CD4-positive, alpha-beta T cell (primary cell): ENCODE measurements around the gene LDLRAP1. TPM values are rescaled to one million over a fixed set of nuclear protein-coding genes. Genes with fewer than 3 reads are reported as not detected.
A peak's percentile ranks its signal among the peaks of the same experiment; 100 is the strongest.

Experiments
- ATAC-seq: fragments of 200-7000 bp; cut with Tn5 transposase; one replicate; pipeline ENCODE4 v1.10.0; 2022; ENCODE audit warnings: mild to moderate bottlenecking; ENCODE audit not compliant: poor library complexity
- CTCF ChIA-PET: fragments of 350-600 bp; sonication (Branson Sonifier 250); formaldehyde crosslinking; loops from one replicate; lab custom pipeline; 2021; ENCODE audit warnings: antibody characterized with exemption, inconsistent platforms; lab: Charles Lee
- POLR2A ChIA-PET: fragments of 350-600 bp; sonication (Branson Sonifier 250); formaldehyde crosslinking; loops from one replicate; lab custom pipeline; 2021; ENCODE audit warnings: antibody characterized with exemption, inconsistent platforms; lab: Charles Lee
- DNase-seq, 14 experiments: peaks; one replicate each; pipeline ENCODE4 v3.0.0-alpha.2; 2013 to 2020; ENCODE audit warnings: mixed read lengths in 2 of 14
- H3K27ac ChIP-seq, 2 donors: one replicate each; pipeline versions ENCODE4 v1.5.1 to v1.7.0; 2013; ENCODE audit warnings: low read length in 2 of 2, low read depth in 1 of 2, mild to moderate bottlenecking in 1 of 2
- H3K27me3 ChIP-seq, 2 experiments: 1 replicate in 1 of 2; 2 replicates in 1 of 2; pipeline versions ENCODE4 v1.6.1 to v1.7.0; 2013; ENCODE audit warnings: low read length in 2 of 2, control low read depth in 1 of 2, mild to moderate bottlenecking in 1 of 2, moderate library complexity in 1 of 2; ENCODE audit not compliant: insufficient read depth in 2 of 2, control insufficient read depth in 1 of 2
- H3K36me3 ChIP-seq: one replicate; pipeline ENCODE4 v1.6.1; 2013; ENCODE audit warnings: low read length, control low read depth; ENCODE audit not compliant: insufficient read depth
- H3K4me1 ChIP-seq: one replicate; pipeline ENCODE4 v1.6.1; 2013; ENCODE audit warnings: low read length, control low read depth; ENCODE audit not compliant: insufficient read depth
- H3K4me3 ChIP-seq: one replicate; pipeline ENCODE4 v1.5.1; 2013; ENCODE audit warnings: mild to moderate bottlenecking, low read length, moderate library complexity
- H3K9me3 ChIP-seq, 2 experiments: 1 replicate in 1 of 2; 2 replicates in 1 of 2; pipeline versions ENCODE4 v1.6.1 to v1.7.0; 2013; ENCODE audit warnings: low read length in 2 of 2, mild to moderate bottlenecking in 2 of 2, control low read depth in 1 of 2, moderate library complexity in 1 of 2; ENCODE audit not compliant: control insufficient read depth in 1 of 2, insufficient read depth in 1 of 2
- H3K27ac Mint-ChIP-seq: one replicate; pipeline ENCODE4 v1.8.0; 2020; ENCODE audit warnings: mixed read lengths
- H3K27me3 Mint-ChIP-seq: one replicate; pipeline ENCODE4 v1.8.0; 2021; ENCODE audit warnings: mixed read lengths
- H3K36me3 Mint-ChIP-seq: one replicate; pipeline ENCODE4 v1.8.0; 2021; ENCODE audit warnings: low read depth, mixed read lengths
- H3K4me1 Mint-ChIP-seq: one replicate; pipeline ENCODE4 v1.8.0; 2021; ENCODE audit warnings: low read depth, mixed read lengths
- H3K4me3 Mint-ChIP-seq: one replicate; pipeline ENCODE4 v1.8.0; 2020; ENCODE audit warnings: mild to moderate bottlenecking, mixed read lengths
- H3K9me3 Mint-ChIP-seq: one replicate; pipeline ENCODE4 v1.8.0; 2020; ENCODE audit warnings: mixed read lengths
- intact Hi-C, 2 experiments: fragments of 100-400 bp; cut with DNase I in 1 of 2; cut with micrococcal nuclease in 1 of 2; formaldehyde crosslinking; loops; one replicate each; pipeline versions ENCODE4 v1.15.1 to v1.9.0; 2023 to 2025; cut with DNase I, micrococcal nuclease
- total RNA-seq, 174 experiments: library from RNA in 2 of 174; stranded (reverse) in 2 of 174; gene quantifications; one replicate each; pipeline ENCODE4 v1.2.3 and lab custom pipeline; 2021 to 2026
- TF ChIP-seq, protein P1 (sequence below): fragments of 200-600 bp; IDR thresholded peaks from one replicate; pipeline ENCODE4 v1.8.0; 2022; ENCODE audit warnings: antibody characterized with exemption, mild to moderate bottlenecking

The LDLRAP1 gene
- total RNA-seq, 2 experiments from 2014 or later, result 70.5 to 73.5 TPM

DNA sequence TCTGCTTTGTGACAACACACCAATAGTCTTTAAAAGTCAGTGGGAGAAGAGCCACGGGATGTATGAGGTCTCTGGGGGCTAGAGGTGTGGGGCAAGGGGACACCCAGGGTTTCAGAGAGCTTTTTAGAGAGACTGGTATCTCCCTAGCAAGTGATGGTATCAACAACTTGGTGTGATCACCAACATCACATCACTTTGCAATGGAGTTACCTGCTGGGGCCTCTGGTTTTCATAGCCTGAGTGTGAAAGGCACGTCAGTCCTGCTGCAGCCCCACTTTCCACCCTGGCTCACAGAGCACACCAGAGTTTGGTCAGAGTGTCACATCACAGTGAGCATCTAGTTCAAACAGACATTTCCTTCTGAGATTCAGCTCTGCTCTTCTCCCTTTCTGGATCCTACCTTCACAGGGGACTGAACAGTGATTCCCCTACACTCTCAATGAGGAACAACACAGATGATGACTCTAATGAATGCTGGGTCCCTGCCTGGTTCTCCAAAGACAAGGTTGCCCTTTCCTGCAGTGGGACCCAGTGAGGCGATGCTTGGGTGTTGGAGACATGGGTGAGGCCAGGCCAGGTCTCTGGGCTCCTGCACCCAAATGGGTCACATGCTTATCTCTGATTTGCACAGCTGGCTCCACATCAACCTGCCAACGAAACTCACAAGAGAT lies 71.2 kb downstream of the LDLRAP1 start:
- Mint-ChIP-seq H3K27ac (peak overlapping the region; percentile 78), H3K9me3 (no peaks in the 10 kb centered on the region), H3K4me3 (peak overlapping the region; percentile 90), H3K27me3 (no peaks in the 10 kb centered on the region), H3K36me3 (peaks cover 15% of the 10 kb centered on the region), H3K4me1 (peaks cover 46% of the 10 kb centered on the region)
- no peaks in the 10 kb centered on the region for H3K36me3 ChIP-seq
- intact Hi-C loops, result loop anchor here (5.0 kb wide), 2 partner anchors 72 to 78 kb away; partner anchors contain the start of gene LDLRAP1 (in 1 of the 2)
- no peaks in the 10 kb centered on the region for H3K9me3 ChIP-seq
- no peak for ATAC-seq
- no peak overlapping the region for H3K27ac ChIP-seq
- peak in 1 of 14 experiments; percentile 23 for DNase-seq
- TF ChIP-seq, protein P1, sequence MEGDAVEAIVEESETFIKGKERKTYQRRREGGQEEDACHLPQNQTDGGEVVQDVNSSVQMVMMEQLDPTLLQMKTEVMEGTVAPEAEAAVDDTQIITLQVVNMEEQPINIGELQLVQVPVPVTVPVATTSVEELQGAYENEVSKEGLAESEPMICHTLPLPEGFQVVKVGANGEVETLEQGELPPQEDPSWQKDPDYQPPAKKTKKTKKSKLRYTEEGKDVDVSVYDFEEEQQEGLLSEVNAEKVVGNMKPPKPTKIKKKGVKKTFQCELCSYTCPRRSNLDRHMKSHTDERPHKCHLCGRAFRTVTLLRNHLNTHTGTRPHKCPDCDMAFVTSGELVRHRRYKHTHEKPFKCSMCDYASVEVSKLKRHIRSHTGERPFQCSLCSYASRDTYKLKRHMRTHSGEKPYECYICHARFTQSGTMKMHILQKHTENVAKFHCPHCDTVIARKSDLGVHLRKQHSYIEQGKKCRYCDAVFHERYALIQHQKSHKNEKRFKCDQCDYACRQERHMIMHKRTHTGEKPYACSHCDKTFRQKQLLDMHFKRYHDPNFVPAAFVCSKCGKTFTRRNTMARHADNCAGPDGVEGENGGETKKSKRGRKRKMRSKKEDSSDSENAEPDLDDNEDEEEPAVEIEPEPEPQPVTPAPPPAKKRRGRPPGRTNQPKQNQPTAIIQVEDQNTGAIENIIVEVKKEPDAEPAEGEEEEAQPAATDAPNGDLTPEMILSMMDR, result no peak
- ChIA-PET POLR2A (interaction anchor here (1.1 to 3.8 kb wide), 4 partner anchors 16 to 205 kb away, joined by 3 to 36 read pairs (median 6); partner anchors contain the start of gene MTFR1L), CTCF (interaction anchor here (0.9 kb wide), 1 partner anchor 196 kb away, joined by 3 read pairs; no protein-coding TSS in a partner anchor)
- H3K4me3 ChIP-seq, result no peak overlapping the region
- H3K27me3 ChIP-seq, result no peaks in the 10 kb centered on the region
- H3K4me1 ChIP-seq, result peaks cover 50% of the 10 kb centered on the region

DNA sequence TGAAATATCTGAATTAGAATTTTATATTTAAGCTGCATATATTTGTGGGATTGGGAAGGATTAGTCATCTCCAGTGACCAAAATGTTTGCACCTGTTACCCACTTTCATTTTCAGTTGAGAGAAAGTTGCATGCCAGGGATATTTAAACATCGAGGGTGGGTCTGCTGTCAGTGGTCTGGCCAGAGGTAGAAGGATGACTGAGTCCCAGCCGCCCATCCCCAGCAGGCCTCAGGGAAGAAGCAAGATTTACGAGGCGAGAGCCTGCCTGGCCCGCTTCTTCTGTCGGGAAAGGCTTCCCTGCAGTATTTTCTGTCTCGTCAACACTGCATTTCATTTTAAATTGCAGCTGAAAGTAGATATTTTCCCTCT lies 71.8 kb downstream of the LDLRAP1 start:
- Mint-ChIP-seq H3K9me3 (no peaks in the 10 kb centered on the region), H3K4me3 (peak overlapping the region; percentile 90), H3K4me1 (peaks cover 48% of the 10 kb centered on the region), H3K36me3 (peaks cover 19% of the 10 kb centered on the region), H3K27ac (peak overlapping the region; percentile 78), H3K27me3 (no peaks in the 10 kb centered on the region)
- DNase-seq (no peak), ATAC-seq (no peak)
- no peak overlapping the region for H3K4me3 ChIP-seq
- POLR2A ChIA-PET, result interaction anchor here (0.5 to 3.8 kb wide), 8 partner anchors 16 to 383 kb away, joined by 3 to 36 read pairs (median 4); partner anchors contain the start of genes MTFR1L and SYF2
- TF ChIP-seq, protein P1, result no peak
- peaks cover 55% of the 10 kb centered on the region for H3K4me1 ChIP-seq
- H3K9me3 ChIP-seq, result no peaks in the 10 kb centered on the region
- no peaks in the 10 kb centered on the region for H3K36me3 ChIP-seq
- intact Hi-C loops, result loop anchor here (5.0 kb wide), 2 partner anchors 73 to 77 kb away; partner anchors contain the start of gene LDLRAP1 (in 1 of the 2)
- CTCF ChIA-PET, result interaction anchor here (1.2 kb wide), 1 partner anchor 61 kb away, joined by 3 read pairs; no protein-coding TSS in a partner anchor
- no peaks in the 10 kb centered on the region for H3K27me3 ChIP-seq
- no peak overlapping the region for H3K27ac ChIP-seq

DNA sequence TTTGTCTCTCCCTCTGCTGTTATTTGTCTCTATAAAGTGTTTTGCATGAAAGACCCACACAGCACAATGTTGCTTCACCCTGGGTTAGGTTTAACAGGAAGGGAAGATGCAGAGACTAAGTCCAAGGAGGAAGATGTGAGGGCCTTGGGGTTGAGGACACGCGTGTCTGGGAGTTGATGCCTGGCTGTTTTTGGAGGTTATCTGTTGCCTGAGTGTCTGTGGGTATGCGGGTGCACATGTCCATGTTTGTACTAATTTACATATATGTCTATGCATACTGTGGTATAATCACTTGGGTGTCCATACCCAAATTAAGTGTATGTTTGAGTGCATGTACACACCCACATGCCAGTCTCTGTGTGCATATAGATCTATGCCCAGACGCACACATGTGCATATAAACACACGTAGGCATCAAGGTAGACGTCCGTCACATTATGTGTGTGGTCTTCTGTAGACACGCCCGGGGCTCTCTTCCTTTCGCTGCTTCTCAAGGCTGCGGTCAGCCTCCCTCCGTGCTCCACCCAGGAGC lies 72.2 kb downstream of the LDLRAP1 start:
- Histone ChIP-seq H3K27ac (peak overlapping the region; percentile 27 to 65), H3K4me3 (peak overlapping the region; percentile 61), H3K27me3 (no peaks in the 10 kb centered on the region), H3K4me1 (peaks cover 55% of the 10 kb centered on the region), H3K9me3 (no peaks in the 10 kb centered on the region), H3K36me3 (no peaks in the 10 kb centered on the region)
- ChIA-PET POLR2A (interaction anchor here (0.5 to 3.8 kb wide), 9 partner anchors 15 to 383 kb away, joined by 3 to 36 read pairs (median 3); partner anchors contain the start of genes MTFR1L and SYF2), CTCF (interaction anchor here (1.0 to 2.0 kb wide), 3 partner anchors 9 to 61 kb away, joined by 3 to 5 read pairs (median 4); no protein-coding TSS in a partner anchor)
- intact Hi-C loops, result loop anchor here (5.0 kb wide), 2 partner anchors 73 to 77 kb away; partner anchors contain the start of gene LDLRAP1 (in 1 of the 2)
- H3K27me3 Mint-ChIP-seq, result no peaks in the 10 kb centered on the region
- H3K4me3 Mint-ChIP-seq, result peak overlapping the region; percentile 90
- H3K36me3 Mint-ChIP-seq, result peaks cover 23% of the 10 kb centered on the region
- peaks cover 48% of the 10 kb centered on the region for H3K4me1 Mint-ChIP-seq
- DNase-seq (no peak), ATAC-seq (peak; percentile 4)
- peak overlapping the region; percentile 78 for H3K27ac Mint-ChIP-seq
- no peaks in the 10 kb centered on the region for H3K9me3 Mint-ChIP-seq
- TF ChIP-seq, protein P1, result peak; percentile 41
